GM12892 (cell line): ENCODE measurements around the gene IRX4.

Experiments
- DNase-seq: peaks from one replicate; pipeline ENCODE4 v3.0.0; 2011; ENCODE audit not compliant: insufficient read length
- FAIRE-seq: peaks from 2 replicates; lab custom pipeline; 2011; peaks lifted over from hg19 to GRCh38; lab: Jason Lieb, UNC
- POLR2A ChIP-seq: IDR thresholded peaks from 2 replicates; pipeline ENCODE4 v1.6.1; 2011; ENCODE audit warnings: low read depth, low read length, control low read depth
- POLR2AphosphoS5 ChIP-seq: IDR thresholded peaks from 2 replicates; pipeline ENCODE4 v1.6.1; 2011; ENCODE audit warnings: low read depth, low read length, control low read depth
- TAF1 ChIP-seq: IDR thresholded peaks from 2 replicates; pipeline ENCODE4 v1.6.1; 2011; ENCODE audit warnings: low read depth, mild to moderate bottlenecking, control low read depth, low read length, borderline replicate concordance

Gene IRX4

DNA sequence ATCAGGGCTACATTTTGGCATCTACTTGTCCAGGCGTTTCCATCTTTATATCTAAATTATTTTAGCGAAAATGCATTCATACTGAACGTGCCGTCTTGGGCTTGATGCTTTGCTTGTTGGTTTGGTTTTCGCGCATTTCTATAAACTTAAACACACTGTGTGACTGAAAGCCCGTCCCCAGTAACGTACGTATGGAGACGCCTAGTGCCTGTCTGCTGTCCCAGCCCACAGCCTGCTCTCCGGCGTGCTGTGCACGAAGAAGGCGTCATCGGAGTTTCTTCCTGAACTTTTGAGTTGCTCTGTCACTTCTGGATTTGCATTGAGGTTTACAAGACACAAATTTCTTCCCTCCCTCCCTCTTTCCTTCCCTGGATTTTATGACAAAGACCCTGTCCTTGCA, 40.6 kb upstream of the IRX4 start:
- FAIRE-seq (no peak), DNase-seq (no peak)
- TF ChIP-seq TAF1, result no peak

DNA sequence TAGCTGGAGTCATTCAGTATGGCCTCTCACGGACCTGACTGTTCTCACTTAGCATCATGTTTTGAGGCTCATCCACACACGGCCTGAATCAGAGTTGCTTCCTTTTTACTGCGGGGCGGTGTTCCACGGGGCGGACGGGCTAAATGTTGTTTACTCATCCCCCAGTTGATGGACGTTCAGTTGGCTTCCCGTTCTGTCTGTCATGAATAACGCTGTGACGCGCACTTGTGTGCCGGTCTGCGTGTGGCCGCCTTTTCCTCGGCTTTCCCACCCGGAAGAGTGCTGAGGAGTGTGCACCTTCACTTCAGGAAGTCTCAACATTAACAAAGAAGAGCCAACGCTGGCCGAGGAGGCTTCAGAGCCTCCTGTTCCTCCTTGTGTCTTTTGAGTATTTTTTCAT, 39.0 kb upstream of the IRX4 start:
- no peak for FAIRE-seq
- TF ChIP-seq TAF1, result no peak
- TF ChIP-seq POLR2A, result no peak
- no peak for TF ChIP-seq POLR2AphosphoS5
- no peak for DNase-seq

DNA sequence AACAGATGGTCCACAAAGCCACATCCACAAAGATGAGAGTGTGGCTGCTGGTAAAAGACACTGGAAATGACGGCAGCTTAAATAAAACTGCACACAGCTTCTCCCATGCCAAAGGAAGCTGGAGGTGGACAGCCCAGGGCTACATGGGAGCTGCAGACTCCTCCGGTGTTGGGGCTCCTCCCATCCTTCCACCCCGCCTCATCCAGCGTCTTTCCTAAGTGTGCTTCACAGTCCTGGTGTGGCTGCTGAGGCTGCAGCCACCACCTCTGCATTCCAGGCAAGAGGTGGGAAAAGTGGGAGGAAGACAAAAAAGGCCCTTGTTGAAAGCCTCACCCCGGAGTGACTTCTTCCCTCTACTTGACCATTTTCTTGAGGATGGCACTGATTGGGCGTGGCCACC, 37.0 kb upstream of the IRX4 start:
- no peak for TF ChIP-seq POLR2AphosphoS5
- TF ChIP-seq POLR2A, result no peak
- no peak for TF ChIP-seq TAF1
- no peak for FAIRE-seq
- DNase-seq, result no peak

DNA sequence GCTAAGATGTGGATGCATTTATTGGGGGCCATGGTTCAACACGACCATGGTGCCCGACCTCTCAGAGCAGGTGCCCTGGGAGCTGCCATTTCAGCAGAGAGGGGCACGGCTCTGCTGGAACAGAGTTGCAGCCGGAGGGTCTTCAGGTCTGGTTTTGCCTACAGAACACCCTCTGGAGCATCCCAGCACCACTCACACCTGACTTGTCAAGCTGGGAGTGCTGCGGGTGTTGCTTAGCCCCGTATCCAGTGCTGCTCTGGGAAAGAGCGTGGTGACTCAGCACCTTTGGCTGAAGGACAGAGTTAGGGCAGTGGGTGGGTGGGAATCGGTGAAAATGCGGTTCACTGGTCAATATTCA, 36.5 kb upstream of the IRX4 start:
- DNase-seq (no peak), FAIRE-seq (no peak)
- TF ChIP-seq POLR2A, result no peak
- TF ChIP-seq POLR2AphosphoS5, result no peak
- no peak for TF ChIP-seq TAF1

DNA sequence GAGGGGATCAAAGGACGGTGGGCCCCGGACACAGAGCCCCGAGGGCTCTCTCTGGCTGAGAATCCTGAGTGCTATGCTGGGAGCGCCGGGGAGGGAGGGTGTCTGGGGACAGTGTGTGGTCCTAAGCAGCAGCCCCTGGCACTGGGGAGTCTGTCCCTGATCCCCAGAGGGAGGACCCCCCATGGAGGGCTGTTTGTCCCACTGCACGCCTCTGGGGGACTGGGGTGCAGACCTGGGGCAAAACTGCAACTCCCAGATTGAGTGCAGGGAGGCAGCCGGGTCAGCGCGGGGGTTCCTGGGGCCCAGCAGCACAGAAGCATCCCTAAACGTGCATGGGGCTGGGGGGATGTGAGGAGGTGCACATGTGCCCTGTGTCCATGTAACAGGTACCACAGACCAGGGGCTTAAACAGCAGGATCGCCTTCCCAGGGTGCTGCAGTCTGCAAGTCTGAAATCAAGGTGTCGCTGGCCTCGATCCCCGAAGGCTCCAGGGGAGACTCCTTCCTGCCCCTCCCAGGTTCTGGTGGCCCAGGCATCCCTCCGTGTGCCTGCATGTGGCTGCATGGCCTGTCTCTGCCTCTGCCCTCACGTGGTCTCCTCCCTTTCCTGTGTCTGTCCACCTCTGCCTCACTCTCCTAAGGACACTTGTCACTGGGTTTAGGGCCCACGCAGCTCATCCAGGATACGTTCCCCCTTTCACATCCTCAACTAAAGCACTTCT, 35.9 kb upstream of the IRX4 start:
- no peak for FAIRE-seq
- TF ChIP-seq POLR2AphosphoS5, result no peak
- TF ChIP-seq TAF1, result no peak
- TF ChIP-seq POLR2A, result no peak
- DNase-seq, result no peak

DNA sequence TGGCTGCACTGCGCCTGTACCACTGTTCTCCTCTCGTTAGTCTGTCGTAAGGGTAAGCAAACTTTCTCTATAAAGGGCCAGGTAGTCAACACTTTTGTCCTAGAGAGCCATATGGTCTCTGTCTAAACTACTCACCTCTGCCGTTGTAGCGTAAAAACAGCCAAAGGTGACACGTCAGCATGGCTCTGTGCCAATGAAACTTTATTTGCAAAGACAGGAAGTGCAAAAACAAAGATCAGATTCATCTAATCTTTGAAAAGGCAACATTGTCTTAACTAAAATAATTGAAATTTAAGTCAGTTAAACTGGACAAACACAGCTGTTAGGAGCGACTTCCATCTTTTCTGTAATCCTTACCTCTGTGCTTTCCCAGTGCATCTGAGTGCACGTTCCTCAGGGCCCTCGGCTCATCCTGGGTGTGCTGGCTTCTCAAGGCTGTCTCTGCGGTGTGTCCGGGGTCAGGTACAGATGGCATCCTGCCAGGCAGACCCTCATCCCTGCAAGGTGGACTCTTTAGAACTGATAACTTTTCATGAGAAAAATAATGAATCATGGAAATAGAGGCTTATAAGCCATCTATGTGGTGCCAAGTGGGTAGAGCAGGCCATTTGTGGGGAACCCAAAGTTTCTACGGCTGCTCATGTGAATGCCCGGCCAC, 35.2 kb upstream of the IRX4 start:
- FAIRE-seq (no peak), DNase-seq (no peak)
- TF ChIP-seq POLR2A, result no peak
- no peak for TF ChIP-seq POLR2AphosphoS5
- no peak for TF ChIP-seq TAF1

DNA sequence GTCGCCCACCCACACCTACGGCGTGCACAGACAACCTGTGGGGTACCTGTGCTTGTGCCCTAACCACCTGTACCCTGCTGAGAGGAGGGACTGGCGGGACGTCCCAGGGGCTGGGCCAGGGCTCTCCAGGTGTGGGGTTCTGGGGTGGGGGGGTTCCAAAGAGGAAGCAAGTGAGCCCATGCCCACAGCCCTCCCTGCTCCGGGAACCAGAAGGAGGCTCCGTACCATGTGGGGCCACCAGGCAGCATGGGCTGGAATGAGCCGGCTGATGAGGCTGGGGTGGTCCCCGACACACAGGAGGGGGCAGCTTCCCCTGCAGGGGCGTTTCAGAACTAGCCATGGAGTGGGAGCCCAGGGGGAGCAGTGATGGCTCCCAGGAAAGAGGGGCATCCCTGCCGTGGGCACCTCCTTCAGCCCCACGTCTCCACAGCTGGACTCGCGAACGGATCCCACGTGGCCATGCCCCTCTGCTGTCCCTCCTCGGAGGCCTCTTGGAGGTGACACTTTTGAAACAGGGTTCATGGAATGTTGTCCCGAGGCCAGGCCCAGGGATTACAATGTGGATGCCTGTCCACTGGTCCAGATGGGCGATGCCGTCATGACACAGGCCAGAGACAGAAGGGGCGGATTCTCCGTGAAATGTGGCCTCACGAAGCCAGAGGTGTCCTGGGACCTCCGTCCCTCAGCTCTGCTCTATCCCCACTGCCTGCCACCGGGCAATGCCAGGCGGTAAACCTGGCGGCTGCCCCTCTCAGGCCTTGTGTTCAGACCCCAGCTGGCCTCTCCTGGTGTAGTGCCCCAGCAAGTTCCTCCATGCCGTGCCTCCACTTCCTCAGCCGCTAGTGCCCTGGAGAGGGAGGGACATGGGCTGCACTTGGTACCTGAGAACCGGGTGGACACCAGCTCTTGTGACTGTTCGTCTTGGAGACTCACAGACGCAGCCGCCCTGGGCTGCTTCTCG, 33.6 kb upstream of the IRX4 start:
- TF ChIP-seq POLR2AphosphoS5 (no peak), TAF1 (no peak), POLR2A (no peak)
- no peak for DNase-seq
- no peak for FAIRE-seq

DNA sequence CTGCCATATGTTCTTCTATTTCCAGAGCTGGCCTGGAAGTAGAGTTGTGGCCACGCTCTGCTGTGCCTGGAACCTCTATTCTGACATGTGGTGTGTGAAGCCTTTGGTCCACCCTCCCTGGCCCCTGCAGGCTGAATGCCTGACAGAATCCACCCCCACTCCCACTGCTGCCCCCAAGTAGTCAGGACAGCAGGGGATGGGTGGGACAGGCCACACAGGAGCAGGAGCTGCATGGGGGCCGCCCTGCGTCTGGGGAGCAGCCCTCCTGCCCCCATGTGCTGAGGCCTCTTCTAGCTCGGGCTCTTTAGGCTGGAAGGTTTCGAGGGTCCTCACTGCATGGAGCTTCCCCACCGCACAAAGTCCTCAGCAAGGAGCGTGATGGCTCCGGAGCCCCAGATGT, 32.6 kb upstream of the IRX4 start:
- no peak for FAIRE-seq
- TF ChIP-seq POLR2A (no peak), POLR2AphosphoS5 (no peak), TAF1 (no peak)

DNA sequence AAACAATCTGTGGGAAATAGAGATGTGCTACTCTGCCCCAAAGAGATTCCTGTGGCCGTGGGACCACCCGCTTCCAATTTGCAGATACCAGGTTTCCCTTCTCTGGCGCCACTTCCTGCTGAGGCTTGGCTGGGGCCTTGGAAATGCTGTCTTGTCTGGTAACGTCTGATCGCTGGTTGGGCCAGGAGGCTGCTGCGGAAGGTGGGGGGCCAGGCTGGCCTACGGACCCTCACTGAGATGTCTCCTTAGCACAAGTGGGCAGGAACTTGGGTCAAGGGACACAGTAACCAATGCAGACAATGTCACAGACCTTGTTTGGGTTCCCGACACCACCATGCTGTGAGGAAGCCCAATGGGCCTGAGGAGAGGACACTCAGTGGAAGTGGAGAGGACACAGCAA, 31.7 kb upstream of the IRX4 start:
- DNase-seq (no peak), FAIRE-seq (no peak)
- TF ChIP-seq TAF1 (no peak), POLR2AphosphoS5 (no peak), POLR2A (no peak)

More for the DNA sequence above, 32.6 kb upstream of the IRX4 start:
- no peak for DNase-seq

DNA sequence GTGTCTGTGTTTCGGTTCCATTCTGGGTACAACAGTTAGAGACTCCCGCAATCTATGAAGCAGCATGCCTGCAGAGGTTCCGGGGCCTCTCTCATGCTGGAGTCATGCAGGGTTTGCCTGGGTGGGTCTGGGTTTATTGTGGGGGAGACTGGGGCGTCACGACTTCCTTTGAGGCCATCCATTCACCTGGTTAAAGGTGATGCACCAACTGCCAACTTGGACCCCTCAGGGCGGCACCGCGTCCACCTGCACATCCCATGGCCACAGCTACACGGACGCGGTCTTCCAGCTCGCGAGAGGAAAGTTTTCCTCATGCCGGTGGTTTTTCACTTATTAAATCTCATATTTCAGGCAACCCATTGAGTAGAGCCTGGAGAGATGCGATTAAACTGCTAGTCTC, 30.9 kb upstream of the IRX4 start:
- FAIRE-seq, result no peak
- no peak for DNase-seq
- TF ChIP-seq POLR2AphosphoS5, result no peak
- no peak for TF ChIP-seq TAF1
- TF ChIP-seq POLR2A, result no peak

DNA sequence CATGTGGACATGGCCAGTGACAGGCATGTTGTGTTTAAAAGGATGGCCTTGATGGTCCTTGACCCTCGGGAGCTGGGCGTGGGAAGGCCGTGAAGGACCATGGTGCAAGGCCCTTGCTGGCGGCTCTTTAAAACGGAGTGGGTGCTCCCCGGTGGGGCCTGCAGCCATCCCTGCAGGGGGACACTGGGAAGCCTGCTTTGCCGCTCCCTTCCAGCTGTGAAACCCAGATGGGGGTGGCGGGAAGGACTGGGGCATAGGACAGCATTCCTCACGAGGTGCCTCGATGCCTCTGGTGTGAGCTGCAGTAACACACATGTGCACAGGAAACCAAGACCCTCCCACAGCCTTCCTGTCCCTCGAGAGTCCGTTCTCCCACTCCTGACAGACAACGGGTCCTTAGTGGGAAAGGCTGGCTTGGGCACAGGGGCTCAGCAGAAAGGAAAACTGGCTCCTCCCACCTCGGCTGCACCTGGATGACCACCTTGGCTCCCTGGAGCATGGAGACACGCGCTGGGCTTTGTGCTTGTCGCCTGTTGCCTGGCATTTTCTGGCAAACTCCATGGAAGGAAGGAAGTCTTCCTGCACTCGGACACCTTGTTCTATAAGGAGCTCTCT, 30.3 kb upstream of the IRX4 start:
- TF ChIP-seq POLR2AphosphoS5 (no peak), TAF1 (no peak), POLR2A (no peak)
- FAIRE-seq, result no peak

More for the DNA sequence above, 30.3 kb upstream of the IRX4 start:
- no peak for DNase-seq
